HEK293 (cell line): Measurements from ENCODE around the gene NOM1.

Source experiments
- CTCF ChIA-PET: fragments of 350-600 bp; formaldehyde crosslinking; extraction: SDS; loops from one replicate; lab custom pipeline; 2021; ENCODE audit warnings: antibody characterized with exemption; lab: Yijun Ruan, JAX
- POLR2A ChIA-PET: fragments of 300-600 bp; formaldehyde crosslinking; extraction: SDS; loops from one replicate; lab custom pipeline; 2020; ENCODE audit warnings: antibody characterized with exemption, inconsistent platforms; lab: Yijun Ruan, JAX
- H3K27ac ChIP-seq: fragments of 200-500 bp; sonication (Bioruptor generic); 2 replicates; pipeline ENCODE4 v1.5.1; 2014; ENCODE audit warnings: low read depth, low read length, control low read depth, inconsistent platforms; ENCODE audit errors: extremely low read depth
- H3K36me3 ChIP-seq, 2 experiments: fragments of 200-500 bp in 1 of 2; sonication (Bioruptor generic) in 1 of 2; 1 replicate in 1 of 2; 2 replicates in 1 of 2; pipeline ENCODE4 v1.5.1; 2014 to 2017; ENCODE audit warnings: inconsistent platforms in 2 of 2, low read length in 2 of 2; ENCODE audit not compliant: control insufficient read depth in 2 of 2, insufficient read depth in 1 of 2
- H3K4me1 ChIP-seq: fragments of 200-500 bp; sonication (Bioruptor generic); 2 replicates; pipeline ENCODE4 v1.5.1; 2014; ENCODE audit warnings: mild to moderate bottlenecking, low read length, inconsistent platforms; ENCODE audit not compliant: control insufficient read depth, insufficient read depth
- H3K4me3 ChIP-seq: 2 replicates; pipeline ENCODE4 v1.5.1; 2011; ENCODE audit warnings: low read depth, mild to moderate bottlenecking, control low read depth, low read length, moderate library complexity
- H3K9me3 ChIP-seq: fragments of 200-500 bp; sonication (Bioruptor generic); 2 replicates; pipeline ENCODE4 v1.5.1; 2014; ENCODE audit warnings: low read depth, low read length, inconsistent platforms; ENCODE audit not compliant: control insufficient read depth, insufficient read depth
- BCL11A ChIP-seq: fragments of 450-650 bp; formaldehyde crosslinking; IDR thresholded peaks from 2 replicates; pipeline ENCODE4 v1.5.1; 2016; ENCODE audit warnings: low read depth, missing biosample characterization, missing genetic modification characterization
- BCL6B ChIP-seq: fragments of 450-650 bp; formaldehyde crosslinking; IDR thresholded peaks from 2 replicates; pipeline ENCODE4 v1.5.1; 2017; ENCODE audit warnings: missing biosample characterization, missing genetic modification characterization
- CTCF ChIP-seq: fragments of 450-650 bp; formaldehyde crosslinking; IDR thresholded peaks from 2 replicates; pipeline ENCODE4 v1.5.1; 2016; ENCODE audit warnings: missing biosample characterization, missing genetic modification characterization
- FEZF1 ChIP-seq: fragments of 450-650 bp; formaldehyde crosslinking; IDR thresholded peaks from 2 replicates; pipeline ENCODE4 v1.5.1; 2016; ENCODE audit warnings: missing biosample characterization, missing genetic modification characterization
- HOXA7 ChIP-seq: sonication (generic); formaldehyde crosslinking; IDR thresholded peaks from 2 replicates; pipeline ENCODE4 v1.8.1; 2022; ENCODE audit warnings: missing genetic modification reagents, borderline replicate concordance
- HOXD13 ChIP-seq: sonication (generic); formaldehyde crosslinking; IDR thresholded peaks from 2 replicates; pipeline ENCODE4 v1.8.0; 2022; ENCODE audit warnings: missing genetic modification reagents, borderline replicate concordance
- KLF9 ChIP-seq: fragments of 450-650 bp; formaldehyde crosslinking; IDR thresholded peaks from 2 replicates; pipeline ENCODE4 v1.5.1; 2016; ENCODE audit warnings: missing biosample characterization, missing genetic modification characterization, low read depth
- RBAK ChIP-seq: fragments of 450-650 bp; formaldehyde crosslinking; IDR thresholded peaks from 2 replicates; pipeline ENCODE4 v1.5.1; 2016; ENCODE audit warnings: missing biosample characterization, missing genetic modification characterization
- TRIM28 ChIP-seq: IDR thresholded peaks from 2 replicates; pipeline ENCODE4 v1.6.1; 2011; ENCODE audit warnings: low read length, control low read depth, borderline replicate concordance
- ZFP41 ChIP-seq: fragments of 450-650 bp; formaldehyde crosslinking; IDR thresholded peaks from 2 replicates; pipeline ENCODE4 v1.5.1; 2016; ENCODE audit warnings: missing biosample characterization, missing genetic modification characterization, borderline replicate concordance
- ZNF10 ChIP-seq: fragments of 450-650 bp; formaldehyde crosslinking; IDR thresholded peaks from 2 replicates; pipeline ENCODE4 v1.5.1; 2017; ENCODE audit warnings: missing biosample characterization, missing genetic modification characterization
- ZNF280D ChIP-seq: fragments of 450-650 bp; formaldehyde crosslinking; IDR thresholded peaks from 2 replicates; pipeline ENCODE4 v1.5.1; 2016; ENCODE audit warnings: missing biosample characterization, missing genetic modification characterization
- ZNF335 ChIP-seq: fragments of 450-650 bp; formaldehyde crosslinking; conservative IDR thresholded peaks from 2 replicates; pipeline ENCODE4 v1.5.1; 2016; ENCODE audit warnings: missing biosample characterization, missing genetic modification characterization
- ZNF341 ChIP-seq: fragments of 450-650 bp; formaldehyde crosslinking; IDR thresholded peaks from 2 replicates; pipeline ENCODE4; 2016; ENCODE audit warnings: low read depth, missing biosample characterization, missing genetic modification characterization
- ZNF548 ChIP-seq: fragments of 450-650 bp; formaldehyde crosslinking; IDR thresholded peaks from 2 replicates; pipeline ENCODE4 v1.5.1; 2016; ENCODE audit warnings: missing biosample characterization, missing genetic modification characterization
- ZNF571 ChIP-seq: fragments of 450-650 bp; formaldehyde crosslinking; IDR thresholded peaks from 2 replicates; pipeline ENCODE4 v1.5.0; 2017; ENCODE audit warnings: missing biosample characterization, missing genetic modification characterization
- ZNF580 ChIP-seq: fragments of 450-650 bp; formaldehyde crosslinking; IDR thresholded peaks from 2 replicates; pipeline ENCODE4 v1.5.1; 2016; ENCODE audit warnings: missing biosample characterization, missing genetic modification characterization
- ZNF623 ChIP-seq: fragments of 450-650 bp; formaldehyde crosslinking; IDR thresholded peaks from 2 replicates; pipeline ENCODE4 v1.5.1; 2016; ENCODE audit warnings: missing biosample characterization, missing genetic modification characterization
- ZNF664 ChIP-seq: fragments of 450-650 bp; formaldehyde crosslinking; IDR thresholded peaks from 2 replicates; pipeline ENCODE4 v1.5.1; 2016; ENCODE audit warnings: missing biosample characterization, missing genetic modification characterization
- ZNF677 ChIP-seq: fragments of 450-650 bp; IDR thresholded peaks from 2 replicates; pipeline ENCODE4 v1.5.0; 2018; ENCODE audit warnings: missing biosample characterization, mild to moderate bottlenecking, missing genetic modification characterization, moderate library complexity
- ZNF707 ChIP-seq: fragments of 450-650 bp; formaldehyde crosslinking; IDR thresholded peaks from 2 replicates; pipeline ENCODE4 v1.5.1; 2016; ENCODE audit warnings: missing biosample characterization, missing genetic modification characterization
- ZNF747 ChIP-seq: fragments of 450-650 bp; formaldehyde crosslinking; IDR thresholded peaks from 2 replicates; pipeline ENCODE4 v1.5.1; 2016; ENCODE audit warnings: missing biosample characterization, missing genetic modification characterization
- ZNF76 ChIP-seq: fragments of 450-650 bp; formaldehyde crosslinking; IDR thresholded peaks from 2 replicates; pipeline ENCODE4; 2016; ENCODE audit warnings: low read depth, missing biosample characterization, missing genetic modification characterization, borderline replicate concordance
- ZNF776 ChIP-seq: fragments of 450-650 bp; formaldehyde crosslinking; IDR thresholded peaks from 2 replicates; pipeline ENCODE4 v1.5.0; 2017; ENCODE audit warnings: missing biosample characterization, missing genetic modification characterization, borderline replicate concordance
- ZSCAN23 ChIP-seq: fragments of 450-650 bp; formaldehyde crosslinking; IDR thresholded peaks from 2 replicates; pipeline ENCODE4 v1.5.1; 2016; ENCODE audit warnings: missing biosample characterization, missing genetic modification characterization

NOM1 gene

GRCh38 chr7:156964971-156965370 is 15.5 kb downstream of the NOM1 start:
- Histone ChIP-seq H3K36me3 (peaks cover 23 to 99% of the 10 kb centered on the region in 2 experiments; a peak in 2 of 3 replicates), H3K4me3 (no peak overlapping the region), H3K4me1 (no peaks in the 10 kb centered on the region), H3K9me3 (no peaks in the 10 kb centered on the region), H3K27ac (no peak overlapping the region)
- TF ChIP-seq FEZF1 (tag by site-specific recombination) (no peak), ZNF677 (no peak)
- ChIA-PET CTCF (interaction anchor here (0.8 kb wide), 1 partner anchor 16 kb away, joined by 4 read pairs; the partner anchor contains the start of gene NOM1), POLR2A (interaction anchor here (0.8 kb wide), 1 partner anchor 14 kb away, joined by 4 read pairs; no protein-coding TSS in a partner anchor)

GRCh38 chr7:156966387-156966786 is 16.9 kb downstream of the NOM1 start:
- POLR2A ChIA-PET = no interaction called here
- no peak overlapping the region for H3K27ac ChIP-seq
- no peak for TF ChIP-seq ZNF548 (tag by site-specific recombination)
- TF ChIP-seq ZSCAN23 = no peak
- TF ChIP-seq ZNF335 (tag by site-specific recombination) = no peak
- TF ChIP-seq ZNF10 (tag by site-specific recombination) = no peak
- no peak for TF ChIP-seq HOXD13
- TF ChIP-seq ZNF623 (tag by site-specific recombination) = no peak
- TF ChIP-seq BCL6B = no peak
- no peak for TF ChIP-seq TRIM28
- no peak for TF ChIP-seq HOXA7 (CRISPR knock-in tag)
- no peak for TF ChIP-seq ZNF341 (tag by site-specific recombination)
- TF ChIP-seq ZNF707 = no peak
- TF ChIP-seq, all 188 proteins: peak for 0
- Histone ChIP-seq H3K4me1 (no peaks in the 10 kb centered on the region), H3K4me3 (no peak overlapping the region), H3K9me3 (no peaks in the 10 kb centered on the region), H3K36me3 (peaks cover 16 to 96% of the 10 kb centered on the region in 2 experiments; a peak in 2 of 3 replicates)
- CTCF ChIA-PET = no interaction called here

GRCh38 chr7:156968183-156968582 is 18.7 kb downstream of the NOM1 start:
- H3K36me3 ChIP-seq = peaks cover 15 to 90% of the 10 kb centered on the region in 2 experiments; a peak in 2 of 3 replicates
- no peak overlapping the region for H3K27ac ChIP-seq
- TF ChIP-seq ZNF747 = no peak
- no peak for TF ChIP-seq ZNF571 (tag by site-specific recombination)
- no peak for TF ChIP-seq ZNF623 (tag by site-specific recombination)
- TF ChIP-seq RBAK (tag by site-specific recombination) = no peak
- TF ChIP-seq ZNF580 (tag by site-specific recombination) = no peak
- TF ChIP-seq ZNF76 (tag by site-specific recombination) = no peak
- no peak for TF ChIP-seq CTCF (tag by site-specific recombination)
- no peak for TF ChIP-seq ZNF664 (tag by site-specific recombination)
- no peak for TF ChIP-seq ZFP41 (tag by site-specific recombination)
- TF ChIP-seq ZNF280D (tag by site-specific recombination) = no peak
- no peak for TF ChIP-seq BCL11A (tag by site-specific recombination)
- TF ChIP-seq ZNF776 (tag by site-specific recombination) = no peak
- TF ChIP-seq KLF9 (tag by site-specific recombination) = no peak
- TF ChIP-seq, all 188 proteins: peak for 0
- CTCF ChIA-PET = interaction anchor here (0.6 kb wide), 1 partner anchor 140 kb away, joined by 3 read pairs; no protein-coding TSS in a partner anchor
- no peaks in the 10 kb centered on the region for H3K4me1 ChIP-seq
- POLR2A ChIA-PET = no interaction called here
- H3K4me3 ChIP-seq = no peak overlapping the region
- no peaks in the 10 kb centered on the region for H3K9me3 ChIP-seq
